ENCODE data around the gene NBEA.

Gene NBEA

GRCh38 chr13:35566340-35566739 lies 624.3 kb downstream of the NBEA start:
- DNase-seq (ENCODE audit: low spot score), result no peak
- TF ChIP-seq CTCF (IDR thresholded peaks at IDR 0.05; ENCODE audit: extremely low read depth, missing control alignments), result no peak

GRCh38 chr13:35567406-35567980 lies 625.4 kb downstream of the NBEA start:
- no peak for DNase-seq (ENCODE audit: low spot score)
- no peak for TF ChIP-seq CTCF (IDR thresholded peaks at IDR 0.05; ENCODE audit: extremely low read depth, missing control alignments)

- TF ChIP-seq CTCF (IDR thresholded peaks at IDR 0.05; ENCODE audit: extremely low read depth, missing control alignments), result no peak
- DNase-seq (ENCODE audit: low spot score), result no peak
These were observed 631.6 kb downstream of the NBEA start for GRCh38 chr13:35573639-35574038.

- no peak for DNase-seq (ENCODE audit: low spot score)
- no peak for TF ChIP-seq CTCF (IDR thresholded peaks at IDR 0.05; ENCODE audit: extremely low read depth, missing control alignments)
These were observed 650.4 kb downstream of the NBEA start for GRCh38 chr13:35592457-35592856.

- no peak for DNase-seq (ENCODE audit: low spot score)
These were observed 651.6 kb downstream of the NBEA start for GRCh38 chr13:35593651-35594050.

GRCh38 chr13:35594096-35594495 lies 652.0 kb downstream of the NBEA start:
- no peak for TF ChIP-seq CTCF (IDR thresholded peaks at IDR 0.05; ENCODE audit: extremely low read depth, missing control alignments)
- DNase-seq (ENCODE audit: low spot score), result no peak

More at GRCh38 chr13:35593651-35594050, 651.6 kb downstream of the NBEA start:
- no peak for TF ChIP-seq CTCF (IDR thresholded peaks at IDR 0.05; ENCODE audit: extremely low read depth, missing control alignments)

- DNase-seq (ENCODE audit: low spot score), result no peak
- no peak for TF ChIP-seq CTCF (IDR thresholded peaks at IDR 0.05; ENCODE audit: extremely low read depth, missing control alignments)
These were observed 653.1 kb downstream of the NBEA start for GRCh38 chr13:35595181-35595580.

Data from GM20000 (cell line).